AG08396 (cell line): ENCODE results near the gene FMR1.

ENCODE experiments used
- DNase-seq: peaks from one replicate; pipeline ENCODE4 v3.0.0; 2012; ENCODE audit warnings: low spot score, mixed read lengths

FMR1 gene

DNA sequence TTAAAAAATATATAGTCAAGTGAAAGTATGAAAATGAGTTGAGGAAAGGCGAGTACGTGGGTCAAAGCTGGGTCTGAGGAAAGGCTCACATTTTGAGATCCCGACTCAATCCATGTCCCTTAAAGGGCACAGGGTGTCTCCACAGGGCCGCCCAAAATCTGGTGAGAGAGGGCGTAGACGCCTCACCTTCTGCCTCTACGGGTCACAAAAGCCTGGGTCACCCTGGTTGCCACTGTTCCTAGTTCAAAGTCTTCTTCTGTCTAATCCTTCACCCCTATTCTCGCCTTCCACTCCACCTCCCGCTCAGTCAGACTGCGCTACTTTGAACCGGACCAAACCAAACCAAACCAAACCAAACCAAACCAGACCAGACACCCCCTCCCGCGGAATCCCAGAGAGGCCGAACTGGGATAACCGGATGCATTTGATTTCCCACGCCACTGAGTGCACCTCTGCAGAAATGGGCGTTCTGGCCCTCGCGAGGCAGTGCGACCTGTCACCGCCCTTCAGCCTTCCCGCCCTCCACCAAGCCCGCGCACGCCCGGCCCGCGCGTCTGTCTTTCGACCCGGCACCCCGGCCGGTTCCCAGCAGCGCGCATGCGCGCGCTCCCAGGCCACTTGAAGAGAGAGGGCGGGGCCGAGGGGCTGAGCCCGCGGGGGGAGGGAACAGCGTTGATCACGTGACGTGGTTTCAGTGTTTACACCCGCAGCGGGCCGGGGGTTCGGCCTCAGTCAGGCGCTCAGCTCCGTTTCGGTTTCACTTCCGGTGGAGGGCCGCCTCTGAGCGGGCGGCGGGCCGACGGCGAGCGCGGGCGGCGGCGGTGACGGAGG lies at the start of gene FMR1:
FMR1 (plus strand) TSS at position 728 of the 831 bp plus-strand sequence. CDS start 261 bp downstream, outside the sequence.
- peak; percentile 97 for DNase-seq

DNA sequence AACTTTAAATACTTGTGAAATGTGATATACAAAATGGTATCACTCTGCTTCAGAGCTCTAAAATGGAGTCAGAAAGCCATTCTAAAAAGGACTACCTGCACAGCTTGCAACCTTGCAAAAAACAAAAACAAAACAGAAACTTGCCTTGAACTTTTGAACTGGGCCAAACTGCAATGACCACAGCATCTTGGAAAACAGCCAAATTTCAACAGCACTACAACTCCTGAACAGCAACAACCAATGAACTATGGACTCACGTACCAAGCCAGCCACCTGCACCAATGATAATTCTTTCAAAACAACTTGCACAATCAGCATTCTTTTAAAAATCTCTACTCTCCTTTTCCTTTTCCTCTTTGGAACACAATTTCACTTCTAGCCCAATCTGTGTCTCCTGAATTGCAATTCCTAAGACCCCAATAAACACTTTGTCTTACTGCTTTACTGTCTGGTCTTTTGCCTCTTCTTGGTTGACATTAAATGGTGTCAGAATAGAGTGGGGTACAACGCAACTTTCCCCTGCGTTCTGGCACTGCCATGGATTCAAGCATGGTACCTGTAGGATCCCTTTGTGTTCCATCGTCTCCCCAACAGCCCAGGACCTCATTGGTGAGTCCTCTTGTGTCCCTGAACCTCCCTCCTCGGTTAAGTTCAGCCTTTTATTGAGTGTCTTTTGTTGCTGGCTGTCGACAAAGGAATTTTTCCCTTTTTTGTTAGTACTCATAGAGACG lies 35.7 kb upstream of the FMR1 start:
- no peak for DNase-seq

DNA sequence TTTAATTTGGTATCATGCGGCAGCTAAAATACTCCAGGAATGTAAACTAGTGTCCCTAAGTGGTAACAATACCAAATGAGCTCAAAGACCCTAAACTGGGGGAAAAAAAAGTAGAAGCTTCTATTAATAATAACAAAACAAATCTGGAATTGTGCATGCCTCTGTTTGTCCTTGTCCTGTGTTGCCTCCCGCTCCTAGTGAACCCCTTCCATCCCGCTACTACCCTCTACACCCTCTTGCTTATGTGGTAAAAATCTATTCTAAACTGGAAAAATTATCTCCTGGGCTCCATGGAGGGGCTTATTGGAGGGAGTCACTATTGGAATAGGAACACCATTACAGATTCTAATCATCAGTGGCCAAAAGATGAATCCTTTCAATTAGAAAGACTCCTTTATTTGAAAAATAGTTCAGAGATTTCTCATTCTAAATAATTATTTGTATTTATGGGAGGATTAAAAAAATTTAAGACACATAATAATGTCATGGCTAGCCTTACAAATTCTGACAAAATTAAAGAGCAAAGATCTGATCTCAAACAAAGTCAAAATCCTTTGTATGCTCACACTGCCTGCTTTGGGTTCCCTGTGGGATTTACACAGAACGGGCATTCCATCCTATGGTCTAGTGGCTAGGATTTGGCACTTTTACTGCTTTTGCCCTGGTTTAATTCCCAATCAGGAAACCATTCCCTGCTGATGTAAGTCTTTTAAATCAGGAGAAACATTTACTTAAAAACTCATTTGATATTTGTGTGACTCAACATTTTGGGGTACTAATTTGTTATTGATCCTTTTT lies 34.7 kb upstream of the FMR1 start:
- DNase-seq, result no peak

DNA sequence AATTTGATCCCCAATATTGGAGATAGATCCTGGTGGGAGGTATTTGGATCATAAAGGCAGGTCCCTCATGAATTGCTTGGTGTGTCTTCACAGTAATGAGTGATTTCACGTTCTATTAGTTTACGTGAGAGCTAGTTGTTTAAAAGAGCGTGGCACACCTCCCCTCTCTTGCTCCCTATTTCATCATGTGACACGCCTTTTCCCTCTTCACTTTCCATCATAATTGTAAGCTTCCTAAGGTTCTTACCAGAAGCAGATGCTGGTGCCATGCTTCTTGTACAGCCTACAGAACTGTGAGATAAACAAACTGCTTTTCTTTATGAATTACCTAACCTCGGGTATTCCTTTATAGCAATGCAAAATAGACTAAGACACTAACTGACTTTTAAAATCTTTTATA lies 34.0 kb upstream of the FMR1 start:
- no peak for DNase-seq

DNA sequence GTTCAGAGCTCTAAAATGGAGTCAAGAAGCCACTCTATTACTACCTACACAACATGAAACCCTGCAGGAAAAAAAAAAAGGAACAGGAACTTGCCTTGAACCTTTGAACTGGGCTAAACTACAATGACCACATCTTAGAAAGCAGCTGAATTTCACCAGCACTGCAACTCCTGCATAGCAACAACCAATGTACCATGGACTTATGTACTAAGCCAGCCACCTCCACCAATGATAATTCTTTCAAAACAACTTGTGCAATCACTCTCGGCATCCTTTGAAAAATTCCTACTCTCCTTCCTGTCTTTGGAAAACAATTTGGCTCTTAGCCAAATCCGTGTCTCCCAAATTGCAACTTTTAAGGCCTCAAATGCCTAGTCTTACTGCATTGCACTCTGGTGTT lies 26.8 kb upstream of the FMR1 start:
- no peak for DNase-seq

DNA sequence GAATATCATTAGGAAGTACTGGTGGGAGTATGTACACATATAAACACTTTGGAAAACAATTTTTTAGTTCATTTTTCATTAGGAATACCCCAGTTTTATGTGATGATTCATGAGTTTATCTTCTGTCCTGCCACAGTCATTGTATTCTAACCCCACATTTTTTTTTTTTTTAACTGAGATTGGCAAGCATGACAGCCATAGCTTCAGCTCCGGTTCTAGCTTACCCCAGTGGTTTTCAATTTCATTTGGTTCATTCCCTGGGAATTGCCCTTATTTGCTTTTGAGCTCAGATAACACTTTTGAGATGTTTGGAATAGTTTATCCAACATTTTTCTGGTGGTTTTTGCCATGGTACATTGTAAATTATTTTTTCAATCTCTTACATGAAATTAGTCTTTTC lies 21.0 kb upstream of the FMR1 start:
- DNase-seq, result no peak

DNA sequence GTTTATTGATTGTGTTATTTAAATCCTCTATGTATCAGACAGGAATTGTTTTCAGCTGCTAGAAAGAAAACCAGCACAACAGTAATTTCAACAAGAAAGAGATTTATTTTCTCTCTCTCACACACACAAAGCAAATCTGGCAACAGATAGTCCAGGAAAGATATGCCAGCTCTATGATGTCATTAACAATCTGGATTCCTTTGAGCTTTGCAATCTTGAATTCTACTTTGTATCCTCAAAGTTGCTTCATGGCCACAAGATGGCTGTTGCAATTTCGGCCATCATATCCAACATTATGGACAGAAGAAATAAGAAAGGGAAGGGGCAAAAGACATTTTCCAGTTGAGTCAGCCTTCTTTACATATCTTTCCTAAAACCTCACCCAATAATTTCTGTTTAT lies 19.8 kb upstream of the FMR1 start:
- no peak for DNase-seq

DNA sequence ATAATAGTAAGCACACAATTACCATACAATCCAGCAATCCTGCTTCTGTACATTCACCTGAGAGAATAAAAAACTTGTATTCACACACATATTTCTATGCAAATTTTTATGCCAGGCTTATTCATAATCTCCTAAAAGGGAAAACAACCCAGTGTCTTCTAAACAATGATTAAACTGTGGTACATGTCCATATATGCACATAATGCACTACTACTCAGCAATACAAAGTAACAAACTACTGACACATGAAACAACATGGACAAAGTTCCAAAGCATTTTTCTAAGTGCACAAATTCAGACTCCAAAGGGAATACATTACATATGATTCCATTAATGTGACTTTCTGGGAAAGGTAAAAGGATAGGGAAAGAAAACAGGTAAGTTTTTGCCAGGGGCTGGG lies 18.0 kb upstream of the FMR1 start:
- DNase-seq, result no peak

DNA sequence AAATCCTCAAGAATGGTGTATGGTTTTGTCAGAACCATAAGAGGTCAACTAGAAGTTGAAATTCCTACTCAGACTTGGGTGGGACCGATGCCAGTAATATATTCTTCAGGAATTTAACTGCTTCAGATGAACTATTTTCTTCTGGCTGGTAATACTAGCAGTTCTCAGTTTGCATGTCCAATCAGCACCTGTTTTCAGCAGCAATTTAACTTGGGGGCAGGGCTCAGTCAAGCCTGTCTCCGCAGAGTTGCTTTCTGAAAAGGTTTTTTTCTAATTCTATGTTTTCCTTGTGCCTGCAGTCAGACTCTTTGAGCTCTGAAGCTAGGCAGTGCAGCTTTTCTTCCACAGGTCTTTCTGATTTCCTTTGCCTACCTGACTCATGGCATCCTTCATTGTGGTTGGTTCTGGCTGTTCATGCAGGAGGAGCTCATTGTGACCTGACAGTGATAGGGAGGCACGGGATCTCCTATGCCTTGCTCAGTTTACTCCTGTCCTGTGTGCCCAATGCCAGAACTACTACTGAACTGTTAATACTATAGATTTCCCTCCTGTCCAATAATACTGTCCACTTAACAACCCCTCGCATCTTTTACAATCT lies 17.3 kb upstream of the FMR1 start:
- no peak for DNase-seq

DNA sequence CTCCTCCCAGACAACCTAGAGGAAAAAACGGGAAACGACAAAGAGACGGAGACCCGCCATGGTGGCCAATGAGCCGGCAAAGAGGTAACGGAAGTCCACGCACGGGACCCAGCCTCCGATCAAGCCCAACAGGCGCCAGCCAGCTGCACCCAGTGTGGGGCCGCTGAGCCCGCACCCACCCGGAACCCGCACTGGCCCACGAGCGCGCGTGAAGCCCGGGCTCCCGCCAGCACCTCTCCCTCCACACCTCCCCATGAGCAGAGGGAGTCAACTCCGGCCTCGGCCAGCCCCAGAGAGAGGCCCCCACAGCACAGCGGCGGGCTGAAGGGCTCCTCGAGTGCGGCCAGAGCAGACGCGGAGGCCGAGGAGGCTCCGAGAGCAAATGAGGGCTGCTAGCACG lies 14.6 kb upstream of the FMR1 start:
- no peak for DNase-seq

DNA sequence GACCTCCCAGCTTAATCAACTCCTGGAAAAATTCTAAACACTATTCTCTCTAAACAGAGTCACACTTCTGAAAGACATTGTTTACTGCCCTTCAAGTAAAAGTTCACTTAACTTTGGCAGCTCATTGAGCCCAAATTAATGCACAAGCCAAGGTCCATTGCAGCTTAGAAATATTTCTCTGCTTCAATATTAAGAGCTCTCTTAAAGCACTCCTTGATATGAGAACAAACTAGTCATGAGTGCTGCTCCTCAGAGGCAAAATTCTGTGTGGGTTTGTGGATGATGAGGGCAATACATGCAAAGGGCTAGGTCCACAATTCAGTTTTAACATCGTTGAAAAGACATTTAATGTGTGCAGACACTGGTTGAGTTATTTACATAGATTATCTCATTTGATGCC lies 12.8 kb upstream of the FMR1 start:
- DNase-seq, result no peak

DNA sequence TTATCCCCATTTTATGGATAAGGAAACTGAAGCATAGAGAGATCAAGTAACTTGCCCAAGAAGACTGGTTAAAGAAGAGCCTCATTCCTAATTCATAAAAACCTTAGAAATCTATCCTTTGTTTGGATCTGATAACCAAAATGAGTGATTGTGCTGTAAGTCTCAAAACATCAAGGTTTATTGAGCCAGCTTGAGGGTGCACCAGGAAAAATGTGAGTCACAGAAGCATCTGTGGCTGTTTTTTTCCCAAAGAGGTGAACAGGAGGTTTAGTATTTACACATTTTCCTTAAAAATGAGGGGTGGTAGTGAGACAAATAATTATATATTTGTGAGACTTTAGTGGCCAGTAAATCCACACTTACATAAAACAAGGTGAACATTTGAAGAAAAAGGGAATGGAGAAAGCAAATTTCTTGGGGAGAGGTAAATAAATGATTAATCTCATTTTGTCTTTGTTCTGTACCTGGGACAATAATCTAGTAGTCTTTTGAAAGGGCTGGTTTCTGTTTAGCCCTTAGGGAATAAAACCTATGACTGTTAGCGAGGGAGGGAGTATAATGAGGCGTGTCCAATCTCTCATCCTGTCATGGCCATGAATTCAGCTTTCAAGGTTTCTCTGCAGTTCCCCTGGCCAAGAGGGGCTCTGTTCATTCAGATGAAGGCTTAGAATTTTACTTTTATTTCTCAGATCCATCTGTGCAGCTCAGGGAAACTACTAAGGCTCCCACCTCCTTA lies 12.2 kb upstream of the FMR1 start:
- DNase-seq, result no peak

DNA sequence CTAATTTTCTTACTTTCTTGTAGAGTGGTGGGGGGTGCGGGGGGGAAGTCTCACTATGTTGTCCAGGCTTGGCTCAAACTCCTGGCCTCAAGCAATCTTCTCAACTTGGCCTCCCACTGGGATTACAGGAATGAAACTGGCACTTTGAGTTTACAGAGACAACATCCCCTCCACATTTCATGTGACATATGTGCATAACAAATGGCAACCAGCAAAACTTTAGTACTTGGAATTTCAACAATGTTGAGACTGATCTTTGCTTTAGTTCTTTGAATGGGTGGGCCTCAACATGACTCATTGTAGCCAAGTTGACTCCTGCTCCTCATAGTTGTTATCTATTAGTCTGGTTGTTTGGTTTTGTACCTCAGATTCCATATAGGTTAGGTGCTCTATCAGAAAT lies 11.4 kb upstream of the FMR1 start:
- no peak for DNase-seq

DNA sequence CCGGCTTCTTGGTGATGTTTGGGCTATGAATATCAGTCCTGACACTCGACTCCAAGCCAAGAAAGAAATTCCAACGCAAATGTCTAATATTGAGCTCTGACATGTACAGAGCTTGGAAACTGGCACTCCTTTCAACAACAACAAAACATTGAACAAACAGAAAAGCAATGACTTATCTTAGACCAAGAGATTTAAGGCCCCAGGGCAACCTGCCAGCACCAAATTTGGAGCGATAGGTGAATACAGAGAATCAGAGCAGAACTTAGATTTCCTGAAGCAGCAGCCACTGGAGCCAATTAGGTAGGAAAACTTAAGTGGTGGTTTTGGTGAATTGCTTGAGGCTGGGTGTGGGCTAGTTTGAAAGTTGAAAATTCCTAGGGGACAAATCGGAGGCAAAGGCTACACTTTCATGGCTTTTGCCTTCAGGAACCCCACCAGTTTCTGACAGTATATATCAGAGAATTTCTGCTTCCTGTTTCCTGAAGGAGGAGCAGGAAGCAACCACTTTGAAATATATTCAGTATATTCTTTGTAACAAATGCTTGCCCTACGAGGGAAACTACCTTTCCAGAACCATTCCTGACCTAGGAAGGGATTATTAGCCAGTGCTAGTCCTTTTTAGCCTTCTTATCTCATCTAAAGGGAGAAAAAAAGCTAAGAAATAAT lies 10.1 kb upstream of the FMR1 start:
- DNase-seq, result no peak

DNA sequence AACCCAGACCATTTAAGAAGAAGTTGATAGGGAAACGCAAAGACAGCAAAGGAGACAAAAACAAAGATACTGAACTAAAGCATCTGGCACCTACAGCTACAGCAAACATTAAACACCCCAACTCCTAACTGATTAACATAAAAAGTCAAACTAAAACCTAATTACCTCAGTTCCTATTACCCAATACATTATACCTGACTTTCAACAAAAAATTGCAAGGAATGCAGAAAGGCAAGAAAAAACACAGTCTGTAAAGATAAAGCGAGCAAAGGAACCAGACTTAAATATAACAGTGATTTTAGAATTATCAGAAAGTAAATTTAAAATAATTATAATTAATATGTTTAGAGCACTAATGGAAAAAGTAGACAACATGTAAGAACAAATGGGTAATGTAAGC lies 9.4 kb upstream of the FMR1 start:
- DNase-seq, result no peak

DNA sequence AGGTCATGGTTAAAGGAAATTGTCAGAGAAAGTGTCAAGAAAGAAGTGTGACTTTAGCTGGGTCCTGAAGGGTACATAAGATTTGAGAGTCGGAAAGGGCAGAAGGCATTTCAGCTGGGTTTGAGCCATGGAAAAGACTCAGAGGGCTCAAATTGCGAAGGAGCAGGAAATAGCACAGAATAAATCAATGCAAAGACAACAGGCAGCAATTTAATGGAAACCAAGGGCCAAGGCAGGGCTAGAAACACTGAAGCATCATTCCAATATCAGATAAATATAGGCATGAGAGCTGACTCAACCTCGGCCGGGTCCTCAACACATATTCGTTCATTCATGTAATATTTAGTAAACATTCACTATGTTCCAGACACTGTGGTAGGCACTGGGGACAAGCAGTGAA lies 3.6 kb upstream of the FMR1 start:
- no peak for DNase-seq

DNA sequence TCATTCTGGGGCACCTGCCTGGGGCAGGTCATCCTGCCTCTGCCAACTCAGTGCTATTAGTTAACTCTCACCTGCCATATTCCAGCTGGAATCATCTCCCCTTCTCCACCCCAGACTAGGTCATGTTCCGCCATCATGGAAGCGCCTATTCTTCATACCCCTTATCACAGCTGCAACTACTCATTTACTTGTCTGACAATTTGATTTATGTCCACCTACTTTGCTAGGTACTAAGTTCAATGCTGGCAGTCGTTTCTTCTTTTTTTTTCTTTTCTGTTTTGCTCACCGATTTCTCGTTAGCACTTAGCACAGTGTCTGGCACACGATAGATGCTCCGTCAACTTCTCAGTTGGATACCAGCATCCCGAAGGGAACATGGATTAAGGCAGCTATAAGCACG lies 1.1 kb upstream of the FMR1 start:
- DNase-seq, result no peak

DNA sequence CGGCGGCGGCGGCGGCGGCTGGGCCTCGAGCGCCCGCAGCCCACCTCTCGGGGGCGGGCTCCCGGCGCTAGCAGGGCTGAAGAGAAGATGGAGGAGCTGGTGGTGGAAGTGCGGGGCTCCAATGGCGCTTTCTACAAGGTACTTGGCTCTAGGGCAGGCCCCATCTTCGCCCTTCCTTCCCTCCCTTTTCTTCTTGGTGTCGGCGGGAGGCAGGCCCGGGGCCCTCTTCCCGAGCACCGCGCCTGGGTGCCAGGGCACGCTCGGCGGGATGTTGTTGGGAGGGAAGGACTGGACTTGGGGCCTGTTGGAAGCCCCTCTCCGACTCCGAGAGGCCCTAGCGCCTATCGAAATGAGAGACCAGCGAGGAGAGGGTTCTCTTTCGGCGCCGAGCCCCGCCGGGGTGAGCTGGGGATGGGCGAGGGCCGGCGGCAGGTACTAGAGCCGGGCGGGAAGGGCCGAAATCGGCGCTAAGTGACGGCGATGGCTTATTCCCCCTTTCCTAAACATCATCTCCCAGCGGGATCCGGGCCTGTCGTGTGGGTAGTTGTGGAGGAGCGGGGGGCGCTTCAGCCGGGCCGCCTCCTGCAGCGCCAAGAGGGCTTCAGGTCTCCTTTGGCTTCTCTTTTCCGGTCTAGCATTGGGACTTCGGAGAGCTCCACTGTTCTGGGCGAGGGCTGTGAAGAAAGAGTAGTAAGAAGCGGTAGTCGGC lies 528 bp downstream of the FMR1 start:
- DNase-seq, result peak; percentile 26

DNA sequence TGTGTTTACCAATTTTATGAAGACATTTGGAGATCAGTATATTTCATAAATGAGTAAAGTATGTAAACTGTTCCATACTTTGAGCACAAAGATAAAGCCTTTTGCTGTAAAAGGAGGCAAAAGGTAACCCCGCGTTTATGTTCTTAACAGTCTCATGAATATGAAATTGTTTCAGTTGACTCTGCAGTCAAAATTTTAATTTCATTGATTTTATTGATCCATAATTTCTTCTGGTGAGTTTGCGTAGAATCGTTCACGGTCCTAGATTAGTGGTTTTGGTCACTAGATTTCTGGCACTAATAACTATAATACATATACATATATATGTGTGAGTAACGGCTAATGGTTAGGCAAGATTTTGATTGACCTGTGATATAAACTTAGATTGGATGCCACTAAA lies 1.9 kb downstream of the FMR1 start:
- DNase-seq, result no peak

DNA sequence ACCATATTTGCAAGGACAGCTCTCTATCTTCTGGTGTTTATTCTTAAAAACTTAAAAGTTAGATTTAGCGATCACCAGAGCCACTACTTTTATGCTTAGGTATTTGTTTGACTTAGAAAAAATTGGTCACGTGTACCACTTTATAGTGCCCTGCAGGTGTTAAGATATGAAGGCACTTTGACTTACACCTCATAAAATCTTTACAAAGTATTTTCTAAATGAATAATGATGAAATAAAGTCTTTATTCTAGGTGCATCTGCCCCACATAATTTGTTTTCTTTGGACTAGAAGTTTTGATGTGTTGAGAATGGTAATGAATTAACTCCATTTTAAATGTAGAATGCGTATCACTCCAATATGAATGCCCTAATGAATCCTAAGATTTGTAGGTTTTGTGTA lies 2.9 kb downstream of the FMR1 start:
- DNase-seq, result no peak
